DMS79 (cell line): ENCODE data around the gene UBL4B.
"Not testable (repeated sequence)": the region's sequence is repeated elsewhere in the genome, so short reads cannot be mapped to it uniquely, and the experiment has no call there.

Source experiments
- DNase-seq: peaks from one replicate; lab custom pipeline; 2025; lab: John Stamatoyannopoulos, UW

The UBL4B gene, protein sequence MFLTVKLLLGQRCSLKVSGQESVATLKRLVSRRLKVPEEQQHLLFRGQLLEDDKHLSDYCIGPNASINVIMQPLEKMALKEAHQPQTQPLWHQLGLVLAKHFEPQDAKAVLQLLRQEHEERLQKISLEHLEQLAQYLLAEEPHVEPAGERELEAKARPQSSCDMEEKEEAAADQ

GRCh38 chr1:110112143-110112542, at the start of gene UBL4B:
Gene UBL4B (plus strand): TSS chr1:110112443. CDS start chr1:110112535, 92 bp downstream.
- DNase-seq = no peak

- DNase-seq = no peak
These were observed 49.6 kb upstream of the UBL4B start for GRCh38 chr1:110062612-110063011.

GRCh38 chr1:110063781-110064180, 48.5 kb upstream of the UBL4B start:
- no peak for DNase-seq

GRCh38 chr1:110064576-110065337, 47.5 kb upstream of the UBL4B start:
- DNase-seq = no peak

GRCh38 chr1:110065841-110066240, 46.4 kb upstream of the UBL4B start:
- DNase-seq = no peak

- DNase-seq = no peak
These were observed 44.8 kb upstream of the UBL4B start for GRCh38 chr1:110067479-110067892.

DNA sequence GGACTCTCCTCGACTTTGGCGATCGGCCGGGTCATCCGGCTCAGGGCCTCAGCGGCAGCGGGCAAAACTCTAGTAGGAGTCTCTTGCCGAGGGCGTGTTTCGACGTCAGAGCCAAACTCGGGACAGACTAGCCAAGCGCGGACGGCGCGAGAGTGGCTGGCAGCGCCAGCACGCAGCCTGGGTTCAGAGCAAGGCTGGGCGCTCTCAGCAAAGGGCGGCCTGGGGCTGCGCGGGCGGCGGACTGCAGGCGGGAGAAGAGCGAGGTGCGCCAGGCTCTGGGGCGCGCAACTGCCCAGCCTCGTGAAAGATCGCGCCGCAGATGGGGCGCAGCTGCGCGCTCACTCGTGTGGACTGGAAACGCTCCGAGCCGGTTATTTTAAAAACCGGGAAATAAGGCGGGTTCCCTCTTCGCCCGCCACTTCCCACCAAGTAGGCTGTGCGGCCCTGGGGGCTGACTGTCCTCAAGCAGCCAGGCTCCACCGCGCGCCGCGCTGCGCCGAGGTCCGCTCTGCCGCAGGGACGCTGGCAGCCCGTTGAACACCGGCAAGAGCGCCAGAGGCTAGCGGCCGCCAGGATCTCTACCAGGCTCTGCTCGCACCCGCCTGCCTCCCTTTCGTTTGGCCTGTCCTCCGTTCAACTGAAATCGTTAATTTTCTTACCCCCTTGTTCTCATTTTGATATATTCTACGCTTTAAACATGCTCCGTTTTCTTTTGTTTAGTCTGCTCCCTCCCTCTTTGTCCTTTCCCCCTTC, 44.2 kb upstream of the UBL4B start:
- DNase-seq = no peak

DNA sequence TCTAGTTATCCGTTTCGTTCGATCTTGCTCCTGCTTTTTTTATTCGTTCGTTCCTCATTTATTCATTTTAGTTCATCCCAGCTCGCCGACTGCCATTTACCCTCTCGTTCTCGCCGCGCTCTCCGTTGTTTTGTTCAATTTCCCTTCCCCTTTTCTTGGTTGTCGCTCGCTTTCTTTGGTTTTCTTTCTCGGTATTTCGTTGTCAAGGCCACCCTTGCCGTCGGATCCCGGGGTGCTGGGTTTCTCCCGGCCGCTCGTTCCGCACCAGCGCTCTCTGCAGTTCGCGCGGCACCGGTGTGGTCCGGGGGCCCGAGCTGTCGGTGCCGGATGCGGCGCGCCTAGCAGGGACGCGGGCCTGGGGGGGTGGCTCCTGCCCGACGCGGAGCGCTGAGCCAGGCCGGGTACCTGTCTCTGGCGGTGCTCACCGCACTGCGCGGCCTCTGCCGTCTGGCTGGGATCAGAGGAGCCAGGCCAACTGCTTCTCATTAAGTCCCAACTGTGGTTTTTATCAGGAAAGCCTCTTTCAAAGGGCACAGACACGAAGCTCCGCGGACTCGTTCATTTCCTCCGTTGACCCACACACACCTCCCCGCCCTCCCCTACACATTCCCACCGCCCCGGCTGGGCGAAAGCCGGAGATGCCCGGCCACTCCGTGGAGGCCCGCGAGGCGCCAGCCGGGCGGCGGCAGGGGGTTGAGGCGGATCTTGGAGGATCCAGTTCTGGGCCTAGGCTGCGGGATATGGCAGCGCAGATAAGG, 43.4 kb upstream of the UBL4B start:
- no peak for DNase-seq

- DNase-seq = no peak
These were observed 42.6 kb upstream of the UBL4B start for GRCh38 chr1:110069404-110070281.

GRCh38 chr1:110070282-110070669, 42.0 kb upstream of the UBL4B start:
- DNase-seq = no peak

GRCh38 chr1:110070671-110071242, 41.5 kb upstream of the UBL4B start, which contains the start of gene ALX3:
Gene ALX3 (minus strand): TSS chr1:110070672. CDS start chr1:110070612, 60 bp downstream.
- DNase-seq = no peak

DNA sequence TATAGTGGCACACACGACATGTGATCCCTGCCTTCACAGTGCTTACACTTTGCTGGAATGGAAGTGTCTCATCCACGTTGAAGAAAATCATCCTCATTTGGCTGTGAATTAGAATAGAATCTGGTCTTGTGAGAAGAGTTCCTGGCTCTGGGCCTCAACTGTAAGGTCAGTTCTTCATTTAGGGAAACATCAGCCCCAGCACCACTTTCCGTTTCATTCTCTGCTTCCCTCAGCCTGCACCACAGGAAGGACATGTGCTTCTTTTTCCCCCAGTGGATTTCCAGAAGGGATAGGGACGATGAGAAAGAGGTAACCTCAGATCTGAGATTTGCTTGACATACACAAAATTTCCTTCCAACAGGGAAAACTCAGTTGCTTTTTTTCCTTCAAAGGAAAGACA, 38.1 kb upstream of the UBL4B start:
- DNase-seq = no peak

- DNase-seq = peak; percentile 90
These were observed 35.3 kb upstream of the UBL4B start for GRCh38 chr1:110076789-110077500.

DNA sequence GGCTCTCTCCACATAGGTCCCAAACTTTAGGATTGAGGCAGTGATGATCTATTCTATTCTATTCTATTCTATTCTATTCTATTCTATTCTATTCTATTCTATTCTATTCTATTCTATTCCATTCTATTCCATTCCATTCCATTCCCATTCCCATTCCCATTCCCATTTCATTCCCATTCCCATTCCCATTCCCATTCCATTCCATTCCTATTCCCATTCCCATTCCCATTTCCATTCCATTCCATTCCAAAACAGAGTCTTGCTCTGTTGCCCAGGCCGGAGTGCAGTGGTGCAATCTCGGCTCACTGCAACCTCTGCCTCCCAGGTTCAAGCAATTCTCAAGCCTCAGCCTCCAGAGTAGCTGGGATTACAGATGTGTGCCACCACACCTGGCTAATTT, 32.2 kb upstream of the UBL4B start:
- DNase-seq = not testable (repeated sequence)

DNA sequence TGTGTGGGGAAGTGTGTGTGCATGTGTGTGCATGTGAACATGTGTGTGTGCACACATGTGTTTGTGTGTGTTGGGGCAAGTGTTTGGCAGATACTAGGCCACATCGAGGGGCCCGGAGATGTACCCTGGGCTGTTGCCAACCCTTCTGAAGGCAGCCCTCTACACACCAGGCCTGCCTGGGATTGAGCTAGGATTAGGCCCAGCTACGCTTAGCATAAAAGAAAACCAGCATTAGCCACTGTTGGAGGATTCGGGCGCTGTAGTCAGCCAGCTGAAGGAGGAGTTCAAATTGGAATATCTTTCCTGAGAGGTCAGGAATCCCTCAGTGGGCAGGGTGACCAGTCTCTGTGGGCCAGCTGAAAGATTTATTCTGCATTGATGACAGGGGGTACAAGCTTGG, 31.2 kb upstream of the UBL4B start:
- DNase-seq = no peak

- DNase-seq = no peak
These were observed 29.8 kb upstream of the UBL4B start for GRCh38 chr1:110082477-110082876.

DNA sequence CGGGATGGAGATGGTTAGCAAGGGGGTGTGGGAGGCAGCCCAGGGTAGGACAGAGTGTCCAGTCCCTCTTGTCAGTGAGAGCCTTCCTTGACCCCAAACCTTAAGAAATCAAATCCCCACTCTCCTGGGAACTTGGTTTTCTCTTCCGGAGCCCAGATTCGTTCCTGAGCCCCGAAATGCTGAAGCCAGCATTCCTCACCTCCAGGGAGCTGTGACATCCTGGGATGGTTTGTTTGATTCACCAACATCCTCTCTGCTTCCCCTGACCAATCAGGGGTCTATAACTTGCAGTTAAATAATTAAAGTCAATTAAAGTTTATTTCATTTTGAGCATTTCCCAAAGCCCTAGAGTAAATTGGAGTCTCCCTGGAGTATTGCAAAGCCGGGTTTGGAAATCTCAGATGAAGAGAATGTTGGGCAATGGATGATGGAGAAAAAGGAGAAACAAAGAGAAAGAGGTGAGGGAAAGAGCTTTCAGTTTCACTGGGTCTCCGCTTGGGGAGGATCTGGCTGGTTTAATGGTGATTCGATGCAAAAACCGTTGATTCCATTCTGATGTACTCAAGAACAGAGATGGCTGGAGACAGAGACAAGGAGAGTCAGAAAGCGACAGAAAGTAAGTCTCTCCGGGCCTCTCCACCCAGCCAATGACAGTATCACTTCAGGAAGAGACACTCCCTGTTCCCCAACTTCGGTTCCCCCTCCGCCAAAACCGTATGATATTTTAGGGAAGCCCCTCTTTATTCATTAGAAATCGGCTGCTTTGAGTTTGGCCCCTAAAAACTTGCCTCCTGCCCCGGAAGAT, 29.0 kb upstream of the UBL4B start:
- DNase-seq = no peak

DNA sequence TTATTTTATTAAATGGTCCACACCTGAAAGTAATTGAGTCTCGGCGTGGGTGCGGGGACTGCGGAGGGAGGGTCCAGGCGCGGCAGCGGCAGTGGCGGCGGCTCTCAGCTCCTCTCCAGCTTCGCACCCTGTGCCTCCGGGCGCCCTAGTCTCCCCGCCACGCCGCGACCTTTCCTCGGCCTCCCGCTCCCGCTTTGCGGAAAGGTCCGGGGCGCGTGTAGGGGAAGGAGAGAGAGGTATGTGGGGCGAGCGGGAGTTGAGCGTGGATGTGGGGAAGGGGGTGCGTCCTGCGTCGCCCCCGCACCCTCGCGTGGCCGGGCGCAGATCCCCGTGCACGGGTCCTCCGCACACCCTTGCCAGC, 28.4 kb upstream of the UBL4B start:
- DNase-seq = no peak
